ENCODE measurements around the gene HSPA4. TPM values are rescaled to one million over a fixed set of nuclear protein-coding genes. Genes with fewer than 3 reads are reported as not detected.

Gene HSPA4
- total and polyA plus RNA-seq, 2 of the 4 experiments (the other 2 are of a cell fraction): 34.9 to 120 TPM

GRCh38 chr5:133056891-133057290, 5.1 kb downstream of the HSPA4 start:
- CTCF ChIA-PET: interaction anchor here (0.6 to 0.7 kb wide), 2 partner anchors 52 to 171 kb away, joined by 3 read pairs; no protein-coding TSS in a partner anchor
- no peaks in the 10 kb centered on the region for H3K9me3 ChIP-seq (ENCODE audit: control insufficient read depth, insufficient read depth, low read length)
- no peak overlapping the region for H3K9ac ChIP-seq (ENCODE audit: low read depth, low read length)
- no peak for DNase-seq
- ATAC-seq (ENCODE audit: low read depth): no peak
- no peaks in the 10 kb centered on the region; the same call in 1 of the 2 replicates for H3K4me1 ChIP-seq (ENCODE audit: control insufficient read depth, insufficient read depth, low read length)
- peaks cover 6 to 46% of the 10 kb centered on the region in 2 experiments for H3K79me1 ChIP-seq (ENCODE audit: low read depth in 1 of 2, low read length in 2 of 2)
- no peak overlapping the region for H3K4me3 ChIP-seq (ENCODE audit: insufficient read depth, low read depth, low read length)
- no CpG with 5 or more reads among the region's 1 CpG for WGBS, 2 experiments (ENCODE audit: extremely low coverage in 2 of 2, insufficient read length in 1 of 2)
- H2AK5ac ChIP-seq (ENCODE audit: low read depth, low read length): no peak overlapping the region
- POLR2A ChIA-PET (ENCODE audit: unreplicated experiment): no interaction called here
- H3K14ac ChIP-seq (replicated peaks; ENCODE audit: low read depth, low read length): no peak overlapping the region
- peaks cover 18% of the 10 kb centered on the region for H3K9me1 ChIP-seq (ENCODE audit: insufficient read depth, low read length)
- H4K91ac ChIP-seq (ENCODE audit: insufficient read depth, low read depth, low read length): no peak overlapping the region
- no peak overlapping the region for H2BK15ac ChIP-seq (ENCODE audit: low read depth, low read length)
- no peak overlapping the region for H2BK120ac ChIP-seq (ENCODE audit: low read depth, low read length)
- no peak overlapping the region for H3K56ac ChIP-seq (ENCODE audit: extremely low read depth, insufficient read depth, low read length)
- dilution Hi-C loops (cut with HindIII; ENCODE audit: low sequenced_read_pairs, unreplicated experiment): no loop called here
- H4K8ac ChIP-seq (ENCODE audit: low read depth in 2 of 2, low read length in 2 of 2): no peak overlapping the region
- H3K4me2 ChIP-seq (ENCODE audit: low read depth, low read length): no peak overlapping the region
- no peak for TF ChIP-seq RFX5 (IDR thresholded peaks at IDR 0.05; ENCODE audit: low read depth, low read length)
- no peak for TF ChIP-seq MXI1 (IDR thresholded peaks at IDR 0.05; ENCODE audit: borderline replicate concordance, low read depth, low read length)
- TF ChIP-seq SMC3 (IDR thresholded peaks at IDR 0.05; ENCODE audit: low read depth, low read length): no peak
- no peak for TF ChIP-seq NFE2L2 (IDR thresholded peaks at IDR 0.05; ENCODE audit: low read depth, low read length)
- no peak for TF ChIP-seq USF2 (IDR thresholded peaks at IDR 0.05; ENCODE audit: low read depth, low read length)
- TF ChIP-seq CHD1 (IDR thresholded peaks at IDR 0.05; ENCODE audit: low read depth, low read length): no peak
- TF ChIP-seq CTCF (conservative IDR thresholded peaks at IDR 0.05; ENCODE audit: low read depth, low read length): no peak
- no peak for TF ChIP-seq RAD21 (IDR thresholded peaks at IDR 0.05; ENCODE audit: low read length)
- no peak for TF ChIP-seq BHLHE40 (IDR thresholded peaks at IDR 0.05; ENCODE audit: low read depth, low read length)
- no peak for TF ChIP-seq FOS (IDR thresholded peaks at IDR 0.05; ENCODE audit: low read depth, low read length)
- TF ChIP-seq MAFK (IDR thresholded peaks at IDR 0.05; ENCODE audit: low read depth, low read length): no peak
- no peak for TF ChIP-seq MAZ (IDR thresholded peaks at IDR 0.05; ENCODE audit: borderline replicate concordance, low read depth, low read length)
- TF ChIP-seq ELK1 (IDR thresholded peaks at IDR 0.05; ENCODE audit: borderline replicate concordance, low read depth, low read length): no peak
- no peak for TF ChIP-seq CEBPB (IDR thresholded peaks at IDR 0.05; ENCODE audit: low read depth, low read length)
- no peak for TF ChIP-seq RCOR1 (IDR thresholded peaks at IDR 0.05; ENCODE audit: insufficient replicate concordance, low read length)
- no peak overlapping the region for H2AFZ ChIP-seq (replicated peaks; ENCODE audit: low read length, poor library complexity)
- no peak overlapping the region for H3K4ac ChIP-seq (ENCODE audit: low read depth, low read length)
- peaks cover 88% of the 10 kb centered on the region for H4K20me1 ChIP-seq (ENCODE audit: insufficient read depth, low read length)
- intact Hi-C loops (cut with micrococcal nuclease): no loop called here
- H2BK20ac ChIP-seq (ENCODE audit: low read depth, low read length): no peak overlapping the region
- no peaks in the 10 kb centered on the region for H3K36me3 ChIP-seq (ENCODE audit: control insufficient read depth, insufficient read depth, low read length)
- H4K5ac ChIP-seq (ENCODE audit: low read depth, low read length): no peak overlapping the region
- in situ Hi-C loops (cut with MboI; ENCODE audit: low sequenced_read_pairs): no loop called here
- no peak overlapping the region for H3K23ac ChIP-seq (ENCODE audit: low read depth, low read length)
- H3K18ac ChIP-seq (ENCODE audit: low read depth, low read length): no peak overlapping the region
- no peak overlapping the region for H2AK9ac ChIP-seq (replicated peaks; ENCODE audit: low read depth, low read length, poor library complexity)
- H3K27me3 ChIP-seq (ENCODE audit: control insufficient read depth, insufficient read depth, low read length): no peaks in the 10 kb centered on the region
- BruUV-seq (replicated peaks): no TSS peak
- no peak overlapping the region for H2BK5ac ChIP-seq (ENCODE audit: low read depth, low read length, poor library complexity, severe bottlenecking)
- H3K27ac ChIP-seq (ENCODE audit: insufficient read depth, low read length): no peak overlapping the region
